HepG2 (cell line): ENCODE data around the gene C6orf62.

Experiments used
- CREB1 ChIP-seq, 2 experiments: fragments of 450-650 bp in 1 of 2; IDR thresholded peaks; 2 replicates each; pipeline ENCODE4 v1.6.1; 2016 to 2017; ENCODE audit warnings: control low read depth in 1 of 2, mild to moderate bottlenecking in 1 of 2, missing compliant biosample characterization in 1 of 2, missing genetic modification characterization in 1 of 2
- FOXJ3 ChIP-seq: sonication (generic); formaldehyde crosslinking; IDR thresholded peaks from 2 replicates; pipeline ENCODE4 v1.4.0; 2020; ENCODE audit warnings: missing genetic modification reagents, mild to moderate bottlenecking, borderline replicate concordance
- KDM1A ChIP-seq: IDR thresholded peaks from 2 replicates; pipeline ENCODE4 v1.6.1; 2016; ENCODE audit warnings: missing compliant biosample characterization
- RCOR2 ChIP-seq: IDR thresholded peaks from 2 replicates; pipeline ENCODE4 v1.6.1; 2016; ENCODE audit warnings: missing biosample characterization, missing genetic modification reagents
- SP140L ChIP-seq: sonication (generic); formaldehyde crosslinking; IDR thresholded peaks from 2 replicates; pipeline ENCODE4 v1.4.0; 2020; ENCODE audit warnings: missing genetic modification reagents, borderline replicate concordance
- ZNF180 ChIP-seq: sonication (generic); formaldehyde crosslinking; IDR thresholded peaks from 2 replicates; pipeline ENCODE4 v1.4.0; 2020; ENCODE audit warnings: low read depth, missing genetic modification reagents, borderline replicate concordance
- ZNF207 ChIP-seq: fragments of 450-650 bp; IDR thresholded peaks from 2 replicates; pipeline ENCODE4 v1.6.1; 2016; ENCODE audit warnings: antibody characterized with exemption, borderline replicate concordance
- ZNF614 ChIP-seq: IDR thresholded peaks from 2 replicates; pipeline ENCODE4 v1.6.1; 2018; ENCODE audit warnings: missing biosample characterization, missing genetic modification reagents, inconsistent platforms, borderline replicate concordance
- ZNF737 ChIP-seq: sonication (generic); formaldehyde crosslinking; IDR thresholded peaks from 2 replicates; pipeline ENCODE4 v1.5.0; 2020; ENCODE audit warnings: missing genetic modification reagents, mild to moderate bottlenecking, borderline replicate concordance
- TF ChIP-seq, protein P1 (sequence below): fragments of 450-650 bp; IDR thresholded peaks from 2 replicates; pipeline ENCODE4 v1.6.1; 2017; ENCODE audit warnings: mild to moderate bottlenecking
- TF ChIP-seq, protein P2 (sequence below): sonication (generic); formaldehyde crosslinking; IDR thresholded peaks from 2 replicates; pipeline ENCODE4 v1.4.0; 2020; ENCODE audit warnings: low read depth, mild to moderate bottlenecking, missing genetic modification reagents
- TF ChIP-seq, protein P3 (sequence below): sonication (generic); formaldehyde crosslinking; IDR thresholded peaks from 2 replicates; pipeline ENCODE4 v1.4.0; 2020; ENCODE audit warnings: mild to moderate bottlenecking, missing genetic modification reagents
- TF ChIP-seq, protein P4 (sequence below): sonication (generic); IDR thresholded peaks from 2 replicates; pipeline ENCODE4 v1.6.1; 2016; ENCODE audit warnings: low read depth, borderline replicate concordance

DNA sequence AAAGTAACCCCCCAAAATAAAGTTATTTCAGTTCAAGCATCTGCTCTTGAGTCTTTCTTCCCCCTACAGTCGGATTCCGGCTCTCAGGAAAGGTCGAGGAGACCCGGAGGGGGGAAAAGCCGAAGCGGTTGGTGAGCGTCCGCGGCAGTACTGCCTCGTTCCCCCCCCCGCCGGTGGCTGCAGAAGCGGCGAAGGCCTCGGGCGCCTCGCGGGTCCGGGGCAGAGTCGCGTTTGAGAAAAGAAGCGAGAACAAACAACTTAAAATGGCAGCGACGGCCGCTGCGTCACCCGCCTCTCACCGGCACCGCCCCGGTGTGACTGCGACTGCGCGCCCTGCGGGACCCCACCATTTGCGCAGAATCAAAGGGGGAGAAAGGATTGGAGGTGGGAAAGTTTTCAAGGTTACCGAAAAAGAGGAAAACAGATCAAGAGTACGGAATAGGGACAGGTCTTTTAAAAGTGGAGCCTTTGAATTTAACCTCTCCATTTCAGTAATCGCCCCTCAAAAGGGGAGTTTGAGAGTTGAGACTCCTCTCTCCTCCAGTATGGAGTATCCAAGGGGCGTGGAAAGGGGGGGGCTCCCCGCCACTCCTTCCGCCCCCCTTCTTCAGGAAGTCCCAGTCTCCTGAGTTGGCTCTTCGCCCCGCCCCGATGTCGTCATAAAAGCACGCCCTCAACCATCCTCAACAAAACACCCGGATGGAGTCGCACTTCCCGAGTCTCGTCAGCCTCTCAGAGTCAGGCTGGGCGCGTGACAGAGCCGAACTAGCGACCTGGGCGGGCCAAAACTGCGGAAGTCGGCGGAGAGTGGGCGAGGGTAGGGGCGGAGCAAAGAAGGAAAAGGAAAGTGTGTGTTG lies 1.9 kb upstream of the C6orf62 start:
- TF ChIP-seq SP140L (CRISPR knock-in tag) (peak; percentile 78; the same call in 1 of the 2 replicates), ZNF180 (CRISPR knock-in tag) (peak; percentile 60; the same call in 1 of the 2 replicates), CREB1 (IDR thresholded peaks at IDR 0.05) (peak; percentile 96), CREB1 (CRISPR knock-in tag; IDR thresholded peaks at IDR 0.05) (peak; percentile 98), ZNF614 (peak; percentile 82; the same call in 1 of the 2 replicates), RCOR2 (no peak), FOXJ3 (peak; percentile 80; the same call in 1 of the 2 replicates), ZNF737 (CRISPR knock-in tag) (no peak), KDM1A (CRISPR knock-in tag) (no peak), ZNF207 (no peak)
- TF ChIP-seq, protein P1, sequence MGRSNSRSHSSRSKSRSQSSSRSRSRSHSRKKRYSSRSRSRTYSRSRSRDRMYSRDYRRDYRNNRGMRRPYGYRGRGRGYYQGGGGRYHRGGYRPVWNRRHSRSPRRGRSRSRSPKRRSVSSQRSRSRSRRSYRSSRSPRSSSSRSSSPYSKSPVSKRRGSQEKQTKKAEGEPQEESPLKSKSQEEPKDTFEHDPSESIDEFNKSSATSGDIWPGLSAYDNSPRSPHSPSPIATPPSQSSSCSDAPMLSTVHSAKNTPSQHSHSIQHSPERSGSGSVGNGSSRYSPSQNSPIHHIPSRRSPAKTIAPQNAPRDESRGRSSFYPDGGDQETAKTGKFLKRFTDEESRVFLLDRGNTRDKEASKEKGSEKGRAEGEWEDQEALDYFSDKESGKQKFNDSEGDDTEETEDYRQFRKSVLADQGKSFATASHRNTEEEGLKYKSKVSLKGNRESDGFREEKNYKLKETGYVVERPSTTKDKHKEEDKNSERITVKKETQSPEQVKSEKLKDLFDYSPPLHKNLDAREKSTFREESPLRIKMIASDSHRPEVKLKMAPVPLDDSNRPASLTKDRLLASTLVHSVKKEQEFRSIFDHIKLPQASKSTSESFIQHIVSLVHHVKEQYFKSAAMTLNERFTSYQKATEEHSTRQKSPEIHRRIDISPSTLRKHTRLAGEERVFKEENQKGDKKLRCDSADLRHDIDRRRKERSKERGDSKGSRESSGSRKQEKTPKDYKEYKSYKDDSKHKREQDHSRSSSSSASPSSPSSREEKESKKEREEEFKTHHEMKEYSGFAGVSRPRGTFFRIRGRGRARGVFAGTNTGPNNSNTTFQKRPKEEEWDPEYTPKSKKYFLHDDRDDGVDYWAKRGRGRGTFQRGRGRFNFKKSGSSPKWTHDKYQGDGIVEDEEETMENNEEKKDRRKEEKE: no peak
- TF ChIP-seq, protein P2, sequence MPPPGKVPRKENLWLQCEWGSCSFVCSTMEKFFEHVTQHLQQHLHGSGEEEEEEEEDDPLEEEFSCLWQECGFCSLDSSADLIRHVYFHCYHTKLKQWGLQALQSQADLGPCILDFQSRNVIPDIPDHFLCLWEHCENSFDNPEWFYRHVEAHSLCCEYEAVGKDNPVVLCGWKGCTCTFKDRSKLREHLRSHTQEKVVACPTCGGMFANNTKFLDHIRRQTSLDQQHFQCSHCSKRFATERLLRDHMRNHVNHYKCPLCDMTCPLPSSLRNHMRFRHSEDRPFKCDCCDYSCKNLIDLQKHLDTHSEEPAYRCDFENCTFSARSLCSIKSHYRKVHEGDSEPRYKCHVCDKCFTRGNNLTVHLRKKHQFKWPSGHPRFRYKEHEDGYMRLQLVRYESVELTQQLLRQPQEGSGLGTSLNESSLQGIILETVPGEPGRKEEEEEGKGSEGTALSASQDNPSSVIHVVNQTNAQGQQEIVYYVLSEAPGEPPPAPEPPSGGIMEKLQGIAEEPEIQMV: peak; percentile 97
- TF ChIP-seq, protein P3, sequence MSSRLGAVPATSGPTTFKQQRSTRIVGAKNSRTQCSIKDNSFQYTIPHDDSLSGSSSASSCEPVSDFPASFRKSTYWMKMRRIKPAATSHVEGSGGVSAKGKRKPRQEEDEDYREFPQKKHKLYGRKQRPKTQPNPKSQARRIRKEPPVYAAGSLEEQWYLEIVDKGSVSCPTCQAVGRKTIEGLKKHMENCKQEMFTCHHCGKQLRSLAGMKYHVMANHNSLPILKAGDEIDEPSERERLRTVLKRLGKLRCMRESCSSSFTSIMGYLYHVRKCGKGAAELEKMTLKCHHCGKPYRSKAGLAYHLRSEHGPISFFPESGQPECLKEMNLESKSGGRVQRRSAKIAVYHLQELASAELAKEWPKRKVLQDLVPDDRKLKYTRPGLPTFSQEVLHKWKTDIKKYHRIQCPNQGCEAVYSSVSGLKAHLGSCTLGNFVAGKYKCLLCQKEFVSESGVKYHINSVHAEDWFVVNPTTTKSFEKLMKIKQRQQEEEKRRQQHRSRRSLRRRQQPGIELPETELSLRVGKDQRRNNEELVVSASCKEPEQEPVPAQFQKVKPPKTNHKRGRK: no peak
- TF ChIP-seq, protein P4, sequence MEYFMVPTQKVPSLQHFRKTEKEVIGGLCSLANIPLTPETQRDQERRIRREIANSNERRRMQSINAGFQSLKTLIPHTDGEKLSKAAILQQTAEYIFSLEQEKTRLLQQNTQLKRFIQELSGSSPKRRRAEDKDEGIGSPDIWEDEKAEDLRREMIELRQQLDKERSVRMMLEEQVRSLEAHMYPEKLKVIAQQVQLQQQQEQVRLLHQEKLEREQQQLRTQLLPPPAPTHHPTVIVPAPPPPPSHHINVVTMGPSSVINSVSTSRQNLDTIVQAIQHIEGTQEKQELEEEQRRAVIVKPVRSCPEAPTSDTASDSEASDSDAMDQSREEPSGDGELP: peak; percentile 28; the same call in 1 of the 2 replicates
